IMR-90 (cell line): ENCODE results near the gene CTDSP2. TPM values are rescaled to one million over a fixed set of nuclear protein-coding genes. Genes with fewer than 3 reads are reported as not detected.

Experiments
- ATAC-seq: fragments of 200-7000 bp; cut with Tn5 transposase; 2 replicates; pipeline ENCODE4 v1.9.1; 2020; ENCODE audit warnings: low read depth, mild to moderate bottlenecking, moderate library complexity
- BruUV-seq: library from RNA; stranded (reverse); fragments of 400-500 nt; replicated peaks from 2 replicates; lab custom pipeline; 2021; lab: Mats Ljungman, UMichigan
- CTCF ChIA-PET: fragments of 300-600 bp; formaldehyde crosslinking; extraction: SDS; loops from one replicate; lab custom pipeline; 2021; ENCODE audit warnings: antibody characterized with exemption; lab: Yijun Ruan, JAX
- POLR2A ChIA-PET: fragments of 300-600 bp; sonication (Branson Sonifier 250); formaldehyde crosslinking; loops from one replicate; lab custom pipeline; 2022; ENCODE audit warnings: antibody characterized with exemption; ENCODE audit not compliant: unreplicated experiment; lab: Charles Lee
- DNase-seq: peaks from one replicate; pipeline ENCODE4 v3.0.0; 2013
- H2AFZ ChIP-seq: replicated peaks from 2 replicates; pipeline ENCODE3; 2013; ENCODE audit warnings: low read length, mild to moderate bottlenecking; ENCODE audit not compliant: poor library complexity
- H2AK5ac ChIP-seq: 2 replicates; pipeline ENCODE4 v1.6.1; 2013; ENCODE audit warnings: low read depth, low read length, inconsistent platforms
- H2AK9ac ChIP-seq: replicated peaks from 2 replicates; pipeline ENCODE3; 2013; ENCODE audit warnings: mild to moderate bottlenecking, low read depth, low read length, moderate library complexity; ENCODE audit not compliant: poor library complexity
- H2BK120ac ChIP-seq: 2 replicates; pipeline ENCODE4 v1.6.1; 2013; ENCODE audit warnings: low read depth, low read length, inconsistent platforms
- H2BK15ac ChIP-seq: 3 replicates; pipeline ENCODE4 v1.6.1; 2013; ENCODE audit warnings: low read depth, low read length, inconsistent platforms
- H2BK20ac ChIP-seq: 2 replicates; pipeline ENCODE4 v1.6.1; 2013; ENCODE audit warnings: low read depth, mild to moderate bottlenecking, inconsistent platforms, low read length, moderate library complexity
- H2BK5ac ChIP-seq: 2 replicates; pipeline ENCODE4 v1.6.1; 2013; ENCODE audit warnings: mild to moderate bottlenecking, low read depth, low read length, inconsistent platforms; ENCODE audit not compliant: poor library complexity, severe bottlenecking
- H3K14ac ChIP-seq: replicated peaks from 2 replicates; pipeline ENCODE4 v1.6.1; 2013; ENCODE audit warnings: low read depth, low read length, inconsistent platforms
- H3K18ac ChIP-seq: 2 replicates; pipeline ENCODE4 v1.6.1; 2013; ENCODE audit warnings: low read depth, low read length, control low read depth
- H3K23ac ChIP-seq: 2 replicates; pipeline ENCODE4 v1.6.1; 2013; ENCODE audit warnings: low read depth, low read length, inconsistent platforms
- H3K27ac ChIP-seq: 2 replicates; pipeline ENCODE4 v1.5.1; 2013; ENCODE audit warnings: mild to moderate bottlenecking, control low read depth, low read length; ENCODE audit not compliant: insufficient read depth
- H3K27me3 ChIP-seq: 2 replicates; pipeline ENCODE4 v1.6.1; 2013; ENCODE audit warnings: low read length; ENCODE audit not compliant: control insufficient read depth, insufficient read depth
- H3K36me3 ChIP-seq: 2 replicates; pipeline ENCODE4 v1.6.1; 2013; ENCODE audit warnings: low read length, mixed read lengths; ENCODE audit not compliant: control insufficient read depth, insufficient read depth
- H3K4ac ChIP-seq: 2 replicates; pipeline ENCODE4 v1.6.1; 2013; ENCODE audit warnings: low read depth, low read length, inconsistent platforms
- H3K4me1 ChIP-seq: 2 replicates; pipeline ENCODE4 v1.6.1; 2013; ENCODE audit warnings: low read length, mixed read lengths; ENCODE audit not compliant: control insufficient read depth, insufficient read depth
- H3K4me2 ChIP-seq: 2 replicates; pipeline ENCODE4 v1.6.1; 2013; ENCODE audit warnings: low read depth, mild to moderate bottlenecking, control low read depth, low read length, moderate library complexity
- H3K4me3 ChIP-seq: 2 replicates; pipeline ENCODE4 v1.5.1; 2013; ENCODE audit warnings: low read depth, mild to moderate bottlenecking, control low read depth, low read length, moderate library complexity; ENCODE audit not compliant: insufficient read depth
- H3K56ac ChIP-seq: 2 replicates; pipeline ENCODE4 v1.6.1; 2013; ENCODE audit warnings: low read length, inconsistent platforms; ENCODE audit not compliant: insufficient read depth; ENCODE audit errors: extremely low read depth
- H3K79me1 ChIP-seq, 2 experiments: 2 replicates each; pipeline ENCODE4 v1.6.1; 2013; ENCODE audit warnings: low read length in 2 of 2, inconsistent platforms in 1 of 2, low read depth in 1 of 2
- H3K9ac ChIP-seq: 2 replicates; pipeline ENCODE4 v1.6.1; 2013; ENCODE audit warnings: low read depth, low read length, control low read depth
- H3K9me1 ChIP-seq: 2 replicates; pipeline ENCODE4 v1.6.1; 2013; ENCODE audit warnings: low read length, inconsistent platforms; ENCODE audit not compliant: insufficient read depth
- H3K9me3 ChIP-seq: 2 replicates; pipeline ENCODE4 v1.6.1; 2013; ENCODE audit warnings: low read length; ENCODE audit not compliant: control insufficient read depth, insufficient read depth
- H4K20me1 ChIP-seq: 2 replicates; pipeline ENCODE4 v1.6.1; 2013; ENCODE audit warnings: low read length, inconsistent platforms; ENCODE audit not compliant: insufficient read depth
- H4K5ac ChIP-seq: 2 replicates; pipeline ENCODE4 v1.6.1; 2013; ENCODE audit warnings: mild to moderate bottlenecking, low read depth, low read length, control low read depth
- H4K8ac ChIP-seq, 2 experiments: 2 replicates each; pipeline ENCODE4 v1.6.1; 2013; ENCODE audit warnings: low read depth in 2 of 2, low read length in 2 of 2, control low read depth in 1 of 2, inconsistent platforms in 1 of 2
- H4K91ac ChIP-seq: 2 replicates; pipeline ENCODE4 v1.6.1; 2013; ENCODE audit warnings: low read depth, low read length, inconsistent platforms; ENCODE audit not compliant: insufficient read depth
- BHLHE40 ChIP-seq: fragments of 150-350 bp; IDR thresholded peaks from 2 replicates; pipeline ENCODE4 v1.6.1; 2016; ENCODE audit warnings: mild to moderate bottlenecking, low read depth, low read length
- CEBPB ChIP-seq: IDR thresholded peaks from 2 replicates; pipeline ENCODE4 v1.6.1; 2012; ENCODE audit warnings: low read depth, low read length, improper control_type of control experiment
- CHD1 ChIP-seq: IDR thresholded peaks from 2 replicates; pipeline ENCODE4 v1.6.1; 2012; ENCODE audit warnings: low read depth, low read length, improper control_type of control experiment
- CTCF ChIP-seq: conservative IDR thresholded peaks from 2 replicates; pipeline ENCODE4 v1.5.1; 2012; ENCODE audit warnings: mild to moderate bottlenecking, low read depth, low read length, improper control_type of control experiment
- ELK1 ChIP-seq: fragments of 150-350 bp; IDR thresholded peaks from 2 replicates; pipeline ENCODE4 v1.6.1; 2016; ENCODE audit warnings: low read depth, mild to moderate bottlenecking, low read length, moderate library complexity, borderline replicate concordance
- FOS ChIP-seq: fragments of 150-350 bp; IDR thresholded peaks from 2 replicates; pipeline ENCODE4 v1.6.1; 2016; ENCODE audit warnings: low read depth, low read length
- MAZ ChIP-seq: IDR thresholded peaks from 2 replicates; pipeline ENCODE4 v1.6.1; 2012; ENCODE audit warnings: low read depth, mild to moderate bottlenecking, low read length, improper control_type of control experiment, moderate library complexity, borderline replicate concordance
- NFE2L2 ChIP-seq: fragments of 150-350 bp; IDR thresholded peaks from 2 replicates; pipeline ENCODE4 v1.6.1; 2016; ENCODE audit warnings: low read depth, mild to moderate bottlenecking, low read length
- POLR2A ChIP-seq: IDR thresholded peaks from 2 replicates; pipeline ENCODE4 v1.6.1; 2012; ENCODE audit warnings: mild to moderate bottlenecking, low read depth, low read length
- RAD21 ChIP-seq: IDR thresholded peaks from 2 replicates; pipeline ENCODE4 v1.6.1; 2012; ENCODE audit warnings: low read length, improper control_type of control experiment
- RFX5 ChIP-seq: IDR thresholded peaks from 2 replicates; pipeline ENCODE4 v1.8.0; 2012; ENCODE audit warnings: low read depth, mild to moderate bottlenecking, low read length, moderate library complexity
- SMC3 ChIP-seq: fragments of 150-350 bp; IDR thresholded peaks from 2 replicates; pipeline ENCODE4 v1.6.1; 2016; ENCODE audit warnings: low read depth, mild to moderate bottlenecking, antibody characterized with exemption, low read length, moderate library complexity
- WGBS, 2 experiments: methylation state at CpG; one replicate each; pipeline versions ENCODE4 v1.1.5 to v1.1.7; 2013; ENCODE audit warnings: missing lambda C conversion rate in 2 of 2; ENCODE audit not compliant: insufficient read length in 1 of 2; ENCODE audit errors: extremely low coverage in 2 of 2; 5-methylcytosine and 5-hydroxymethylcytosine counted together
- dilution Hi-C: fragments of 300-500 bp; cut with HindIII; formaldehyde crosslinking; loops from one replicate; pipeline ENCODE4 v1.14.3; 2018; ENCODE audit warnings: low sequenced_read_pairs; ENCODE audit not compliant: unreplicated experiment
- in situ Hi-C: fragments of 300-500 bp; cut with MboI; formaldehyde crosslinking; loops from 3 replicates; pipeline ENCODE4 v1.14.3; 2019; ENCODE audit warnings: low sequenced_read_pairs, inconsistent platforms, mixed read lengths
- intact Hi-C: fragments of 100-400 bp; cut with micrococcal nuclease; formaldehyde crosslinking; loops from 2 replicates; pipeline ENCODE4 v1.10.0; 2022
- polyA plus RNA-seq, 3 experiments: library from polyadenylated mRNA; depleted of rRNA; stranded (reverse); fragments of >200 nt; gene quantifications; 2 replicates each; pipeline ENCODE4 v1.2.3, GENCODE V29; 2012; ENCODE audit warnings: low replicate concordance in 1 of 3
- total RNA-seq: library from RNA; depleted of rRNA; stranded (reverse); fragments of >200 nt; gene quantifications from 2 replicates; pipeline ENCODE4 v1.2.3, GENCODE V29; 2012

CTDSP2 gene
- total and polyA plus RNA-seq, 2 of the 4 experiments (the other 2 are of a cell fraction): 114 to 156 TPM

GRCh38 chr12:57848208-57848607 is 1.7 kb upstream of the CTDSP2 start:
- H3K4me3 ChIP-seq: no peak overlapping the region
- no peak overlapping the region for H3K4me2 ChIP-seq
- H2BK15ac ChIP-seq: no peak overlapping the region
- H2AK9ac ChIP-seq: no peak overlapping the region
- no peak overlapping the region for H4K5ac ChIP-seq
- ChIA-PET POLR2A (interaction anchor here (2.8 kb wide), 1 partner anchor 17 kb away, joined by 12 read pairs; no protein-coding TSS in a partner anchor), CTCF (interaction anchor here (0.6 kb wide), 1 partner anchor 448 kb away, joined by 5 read pairs; no protein-coding TSS in a partner anchor)
- intact Hi-C loops (no loop called here), in situ Hi-C loops (loop anchor here (10.0 kb wide), 1 partner anchor 47 kb away; no protein-coding TSS in a partner anchor), dilution Hi-C loops (no loop called here)
- no peak overlapping the region for H2AFZ ChIP-seq
- H3K4me1 ChIP-seq: peaks cover 7% of the 10 kb centered on the region
- ATAC-seq: no peak
- H3K14ac ChIP-seq: 0 out of 2 replicates have a peak overlapping the region, but pooled peaks have one; percentile 10
- peaks cover 6% of the 10 kb centered on the region; the same call in 1 of the 2 replicates for H3K9me1 ChIP-seq
- H3K56ac ChIP-seq: no peak overlapping the region
- H4K20me1 ChIP-seq: peaks cover 26% of the 10 kb centered on the region
- no peak for DNase-seq
- TF ChIP-seq MAZ: no peak
- TF ChIP-seq ELK1: no peak
- no peak for TF ChIP-seq CEBPB
- TF ChIP-seq CTCF: no peak
- TF ChIP-seq RFX5: no peak
- no peak for TF ChIP-seq BHLHE40
- no peak for TF ChIP-seq RAD21
- TF ChIP-seq CHD1: no peak
- TF ChIP-seq FOS: no peak
- no peak for TF ChIP-seq NFE2L2
- TF ChIP-seq POLR2A: no peak
- TF ChIP-seq SMC3: no peak
- no peaks in the 10 kb centered on the region; the same call in 1 of the 2 replicates for H3K27me3 ChIP-seq
- no peak overlapping the region for H2BK20ac ChIP-seq
- no peak overlapping the region for H4K8ac ChIP-seq
- no peaks in the 10 kb centered on the region; the same call in 1 of the 2 replicates for H3K36me3 ChIP-seq
- no peaks in the 10 kb centered on the region for H3K9me3 ChIP-seq
- peak overlapping the region; percentile 37 for H2AK5ac ChIP-seq
- peaks cover 0 to 8% of the 10 kb centered on the region in 2 experiments; a peak in 2 of 4 replicates for H3K79me1 ChIP-seq
- no peak overlapping the region for H3K18ac ChIP-seq
- BruUV-seq: no TSS peak
- no peak overlapping the region for H2BK5ac ChIP-seq
- H4K91ac ChIP-seq: no peak overlapping the region
- H3K9ac ChIP-seq: no peak overlapping the region
- H3K23ac ChIP-seq: no peak overlapping the region
- H3K4ac ChIP-seq: no peak overlapping the region
- no peak overlapping the region for H3K27ac ChIP-seq
- no CpG with 5 or more reads among the region's 3 CpGs for WGBS, 2 experiments
- no peak overlapping the region for H2BK120ac ChIP-seq
